GM21526 (cell line): ENCODE data around the gene TRMT1.

Experiments used
- ATAC-seq: cut with Tn5 transposase; IDR thresholded peaks from one replicate; pipeline ENCODE4 v1.9.1; 2021; ENCODE audit warnings: moderate library complexity; ENCODE audit not compliant: unreplicated experiment, low FRiP score

TRMT1 gene

DNA sequence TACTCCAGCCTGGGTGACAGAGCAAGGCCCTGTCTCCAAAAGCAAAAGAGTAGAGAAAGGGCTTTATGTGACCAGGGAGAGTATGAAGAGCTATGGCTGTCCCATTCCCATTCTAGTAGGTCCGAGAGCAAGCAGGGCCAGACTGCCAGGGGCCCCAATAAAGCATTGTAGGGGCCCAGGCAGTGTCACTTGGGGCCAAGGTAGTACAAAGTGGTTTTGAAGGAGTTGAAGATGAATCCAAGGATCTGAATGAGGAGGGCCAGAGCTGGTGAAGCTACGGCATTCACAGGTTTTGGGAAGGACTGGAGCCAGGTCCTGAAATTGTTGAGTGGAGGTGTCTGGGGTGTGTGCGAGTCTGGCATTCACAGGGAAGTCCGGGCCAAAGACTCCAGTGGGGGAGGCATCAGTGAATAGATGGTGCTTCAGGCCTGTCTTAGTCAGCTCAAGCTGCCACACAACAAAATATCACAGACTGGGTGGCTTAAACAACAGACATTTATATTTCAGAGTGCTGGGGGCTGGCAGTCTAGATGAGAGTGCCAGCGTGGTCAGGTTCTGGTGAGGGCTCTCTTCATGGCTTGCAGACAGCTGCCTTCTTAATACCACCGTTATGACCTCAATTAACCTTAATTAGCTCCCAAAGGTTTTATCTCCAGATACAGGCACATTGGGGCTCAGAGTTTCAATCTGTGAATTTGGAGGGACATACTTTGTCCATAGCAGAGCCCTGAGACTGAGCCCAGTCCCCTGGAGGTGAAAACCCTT lies 11.5 kb upstream of the TRMT1 start:
- no peak for ATAC-seq

DNA sequence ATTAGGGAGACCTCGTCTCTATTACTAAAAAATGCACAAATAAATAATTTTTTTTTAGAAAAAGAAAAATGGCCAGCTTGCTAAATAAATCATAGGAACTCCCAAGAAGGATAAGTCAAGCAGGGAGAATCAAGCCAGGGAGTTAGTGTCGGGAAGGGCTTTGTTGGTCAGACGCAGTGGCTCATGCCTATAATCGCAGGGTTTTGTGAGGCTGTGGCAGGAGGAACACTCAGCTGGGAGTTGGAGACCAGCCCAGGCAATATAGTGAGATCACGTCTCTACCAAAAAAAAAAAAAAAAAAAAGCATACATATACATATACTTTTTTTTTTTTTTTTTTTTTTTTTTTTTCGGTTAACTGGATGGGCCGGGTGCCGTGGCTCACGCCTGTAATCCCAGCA lies 10.5 kb upstream of the TRMT1 start:
- no peak for ATAC-seq

- no peak for ATAC-seq
These were observed 6.7 kb upstream of the TRMT1 start for GRCh38 chr19:13122980-13123957.

- ATAC-seq = no peak
These were observed 5.8 kb upstream of the TRMT1 start for GRCh38 chr19:13122275-13122878.

GRCh38 chr19:13121551-13122274 lies 5.2 kb upstream of the TRMT1 start:
- ATAC-seq = no peak

DNA sequence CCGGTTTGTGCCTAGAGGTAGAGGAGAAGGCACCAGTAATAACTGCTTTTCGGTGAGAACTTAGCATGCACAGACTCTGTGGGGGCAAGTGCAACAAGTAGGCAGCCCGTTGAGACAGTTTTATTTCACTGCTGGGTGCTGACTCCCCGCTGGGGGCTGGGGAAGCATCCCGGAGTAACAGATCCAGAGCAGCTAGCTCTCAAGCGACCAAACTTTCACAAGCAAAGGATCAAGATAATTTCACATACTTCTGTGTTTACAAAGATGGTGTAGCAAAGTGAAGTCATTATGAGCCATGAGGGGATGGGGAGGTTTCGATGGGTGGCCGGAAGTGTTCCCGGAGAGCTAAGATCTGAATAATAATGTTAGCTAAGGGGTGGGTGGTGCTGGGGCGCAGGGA lies 4.3 kb upstream of the TRMT1 start:
- no peak for ATAC-seq

DNA sequence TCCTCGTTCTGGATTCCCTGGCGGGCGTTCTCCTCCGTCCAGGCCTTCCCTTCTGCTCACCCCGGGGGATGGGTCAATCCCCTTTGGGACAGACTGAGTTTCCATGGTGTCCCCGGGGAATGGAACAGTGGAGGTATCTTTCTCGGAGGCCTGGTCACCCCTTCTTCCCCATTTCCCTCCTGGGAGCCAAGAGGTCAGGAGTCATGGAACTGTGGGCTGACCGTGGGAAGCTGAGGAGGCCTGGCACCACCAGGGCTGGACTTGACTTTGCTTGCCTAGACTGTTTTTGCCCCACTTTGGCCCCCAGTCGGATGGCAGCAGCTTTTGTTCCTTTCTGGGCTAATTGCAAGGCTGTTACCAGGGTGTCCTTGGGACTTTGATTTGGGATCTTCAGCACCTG lies 3.5 kb upstream of the TRMT1 start:
- ATAC-seq = no peak

DNA sequence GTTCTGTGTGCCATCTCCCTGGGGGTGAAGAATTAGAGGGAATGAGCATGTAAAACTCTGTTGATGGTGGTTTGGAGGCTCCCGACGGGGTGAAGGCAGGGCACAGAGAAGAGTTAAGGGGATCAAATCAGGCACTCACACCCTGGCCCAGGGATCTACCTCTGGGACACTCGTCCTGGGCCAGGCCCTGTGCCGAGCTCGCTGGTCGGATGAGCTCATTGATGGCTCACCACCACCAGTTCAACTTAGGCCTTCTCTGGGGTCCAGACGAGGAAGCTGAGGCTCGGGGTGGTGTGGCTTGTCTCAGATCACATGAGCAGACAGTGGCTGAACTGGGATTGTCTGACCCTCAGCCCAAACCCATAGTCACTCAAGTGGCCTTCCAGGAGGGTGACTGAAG lies 3.1 kb upstream of the TRMT1 start:
- ATAC-seq = no peak

- ATAC-seq = no peak
These were observed 2.1 kb upstream of the TRMT1 start for GRCh38 chr19:13118424-13119193.

- no peak for ATAC-seq
These were observed 1.4 kb upstream of the TRMT1 start, which contains the start of gene NACC1 for GRCh38 chr19:13117772-13118423. Gene NACC1 (plus strand): TSS chr19:13118264. CDS start chr19:13135208, 16,944 bp downstream.

DNA sequence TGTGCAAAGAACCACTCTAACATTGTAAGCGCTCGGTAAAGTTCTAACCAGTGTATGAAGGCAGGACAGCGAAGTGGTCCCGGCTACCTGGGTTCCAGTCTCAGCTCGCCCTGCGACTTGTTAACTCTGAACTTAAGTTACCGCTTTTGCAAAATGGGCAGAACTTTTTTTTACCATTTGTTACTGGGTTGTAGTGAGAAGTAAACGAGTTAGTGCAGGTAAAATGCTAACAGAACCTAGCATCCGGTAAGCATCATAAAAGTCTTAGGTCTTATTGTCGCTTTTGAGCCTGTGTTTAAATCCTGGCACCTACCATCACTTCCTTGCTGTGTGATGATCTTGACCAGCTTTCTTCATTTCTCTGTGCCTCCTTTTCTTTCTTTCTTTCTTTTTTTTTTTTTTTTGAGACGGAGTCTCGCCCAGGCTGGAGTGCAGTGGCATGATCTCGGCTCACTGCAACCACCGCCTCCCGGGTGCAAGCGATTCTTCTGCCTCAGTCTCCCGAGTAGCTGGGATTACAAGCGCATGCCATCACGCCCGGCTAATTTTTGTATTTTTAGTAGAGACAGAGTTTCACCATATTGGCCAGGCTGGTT lies 734 bp upstream of the TRMT1 start:
- no peak for ATAC-seq

GRCh38 chr19:13115936-13116281 lies 631 bp downstream of the TRMT1 start:
- no peak for ATAC-seq

DNA sequence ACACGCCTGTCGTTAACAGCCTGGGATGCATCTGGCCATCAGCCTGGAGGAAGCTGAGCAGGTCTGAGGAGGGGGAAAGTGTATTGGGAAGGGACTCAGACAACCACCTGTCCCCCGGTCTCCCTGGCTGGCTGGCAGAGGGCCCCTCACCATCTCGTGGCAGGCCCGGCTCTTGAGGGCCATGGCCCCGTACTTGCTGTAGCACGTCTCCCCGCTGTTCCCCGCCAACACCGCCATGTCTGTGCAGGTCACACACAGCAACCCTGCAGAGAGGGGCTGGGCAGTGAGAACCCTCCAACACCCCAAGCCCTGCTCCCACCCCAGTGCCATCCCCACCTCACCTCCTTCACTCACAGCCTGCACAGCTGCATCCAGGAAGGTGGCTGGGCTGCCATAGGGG lies 4.0 kb downstream of the TRMT1 start:
- ATAC-seq = no peak

GRCh38 chr19:13110099-13110610 lies 6.4 kb downstream of the TRMT1 start:
- ATAC-seq = no peak

DNA sequence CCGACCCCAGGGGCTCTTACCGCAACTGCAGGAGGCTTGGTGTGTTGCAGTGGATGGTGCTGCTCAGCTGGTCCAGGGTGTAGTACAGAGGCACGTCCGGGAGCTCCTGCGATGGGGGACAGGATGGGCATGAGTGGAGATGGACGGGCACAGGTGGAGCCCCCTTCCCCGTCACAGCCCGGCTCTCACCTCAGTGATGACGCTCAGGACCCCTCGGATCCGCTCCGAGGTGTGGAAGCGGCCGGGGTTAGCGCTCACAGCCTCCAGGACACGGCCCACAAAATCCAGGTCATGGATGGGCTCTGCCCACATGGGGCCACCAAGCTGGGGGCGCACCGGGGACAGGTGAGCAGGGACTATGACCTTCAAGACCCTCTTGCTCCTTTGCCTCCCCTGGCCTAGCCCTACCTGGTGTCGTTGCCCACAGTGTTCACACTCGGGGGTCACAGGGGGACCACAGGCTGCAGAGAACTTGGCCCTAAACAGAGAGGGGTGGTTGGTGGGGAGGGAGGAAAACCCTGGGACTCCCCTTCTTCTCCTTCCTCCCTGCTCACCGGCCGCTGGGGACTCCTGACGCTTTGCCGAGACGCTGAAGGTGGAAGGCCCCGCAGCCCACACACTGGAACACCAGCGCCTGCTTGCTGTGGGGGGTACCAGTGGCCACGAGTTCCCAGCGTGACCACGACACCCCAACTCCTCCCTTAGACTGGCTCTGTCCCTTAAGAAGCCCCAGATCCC lies 7.0 kb downstream of the TRMT1 start:
- no peak for ATAC-seq

DNA sequence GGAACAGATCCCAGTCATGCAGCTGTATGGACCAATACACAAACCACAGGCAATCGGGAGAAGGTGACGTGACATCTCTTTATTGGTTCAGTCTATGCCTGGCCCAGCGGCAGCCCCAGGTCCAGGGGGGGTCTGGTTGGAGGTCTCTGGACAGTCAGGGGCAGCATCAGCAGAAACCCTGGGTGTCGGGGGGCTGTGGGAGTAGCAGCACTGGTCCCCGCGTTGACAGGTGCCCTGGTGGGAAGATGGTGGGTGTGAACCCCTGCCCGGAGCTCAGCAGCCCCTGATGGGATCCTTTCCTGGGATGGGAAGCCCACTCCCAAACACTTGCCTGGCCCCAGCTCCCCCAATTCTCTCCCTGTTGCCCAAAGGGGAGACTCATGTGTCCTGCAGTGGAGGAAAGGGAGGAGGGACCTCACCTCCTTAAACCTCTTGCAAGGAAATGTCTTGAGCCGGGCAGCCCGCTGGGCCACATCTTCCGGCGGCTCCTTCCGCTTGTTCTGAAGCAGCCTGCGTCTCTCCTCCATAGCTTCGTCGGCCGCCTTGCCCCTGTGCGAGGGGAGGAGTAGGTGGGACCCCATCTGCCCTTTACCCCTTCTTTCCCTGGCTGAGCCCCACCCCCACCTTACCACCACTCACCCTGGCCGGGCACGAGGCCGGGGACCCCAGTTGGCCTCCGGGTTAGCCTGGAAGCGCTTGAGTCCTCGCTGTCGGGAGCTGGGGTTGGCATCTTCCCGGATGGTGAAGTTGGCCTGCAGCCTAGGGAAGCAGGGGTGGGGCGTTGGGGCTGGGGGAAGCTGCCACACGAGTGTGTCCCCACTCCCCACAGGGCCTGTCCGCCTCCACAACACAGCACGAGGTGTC lies 11.5 kb downstream of the TRMT1 start:
- ATAC-seq = no peak

GRCh38 chr19:13104360-13104847 lies 12.1 kb downstream of the TRMT1 start:
- ATAC-seq = no peak
